Vagina (tissue), 2 donors: Measurements from ENCODE around the gene BUB3. TPM values are rescaled to one million over a fixed set of nuclear protein-coding genes. Genes with fewer than 3 reads are reported as not detected.

Source experiments
- DNase-seq, 2 donors: peaks; one replicate each; pipeline ENCODE4 v3.0.0-alpha.2; 2017; ENCODE audit errors: extremely low spot score in 2 of 2
- H3K27ac ChIP-seq: fragments of 200-600 bp; sonication (generic); one replicate; pipeline ENCODE4 v1.5.1; 2019
- H3K27me3 ChIP-seq: fragments of 200-600 bp; sonication (generic); one replicate; pipeline ENCODE4 v1.5.1; 2019
- H3K36me3 ChIP-seq, 2 donors: fragments of 200-600 bp; sonication (generic); one replicate each; pipeline ENCODE4 v1.5.1; 2017 to 2019
- H3K4me1 ChIP-seq: fragments of 200-600 bp; sonication (generic); one replicate; pipeline ENCODE4 v1.5.1; 2019
- H3K4me3 ChIP-seq, 2 donors: fragments of 200-600 bp; sonication (generic); 1 replicate in 1 of 2; 2 replicates in 1 of 2; pipeline ENCODE4 v1.5.1; 2016 to 2019
- H3K9me3 ChIP-seq: fragments of 200-600 bp; sonication (generic); one replicate; pipeline ENCODE4 v1.5.1; 2019
- CTCF ChIP-seq, 3 experiments: fragments of 450-650 bp in 2 of 3; fragments of 200-600 bp in 1 of 3; sonication (generic) in 1 of 3; IDR thresholded peaks; one replicate each; pipeline ENCODE4 v1.5.1; 2017 to 2019; ENCODE audit warnings: antibody characterized with exemption in 3 of 3, mild to moderate bottlenecking in 2 of 3, moderate library complexity in 2 of 3
- POLR2A ChIP-seq, 2 donors: fragments of 450-650 bp; IDR thresholded peaks; one replicate each; pipeline ENCODE4 v1.6.1; 2017; ENCODE audit warnings: antibody characterized with exemption in 2 of 2, mild to moderate bottlenecking in 2 of 2, moderate library complexity in 2 of 2
- POLR2AphosphoS5 ChIP-seq, 2 donors: sonication (generic); formaldehyde crosslinking; IDR thresholded peaks; one replicate each; pipeline ENCODE4 v1.9.0; 2017; ENCODE audit warnings: antibody characterized with exemption in 2 of 2, mild to moderate bottlenecking in 2 of 2, low read depth in 1 of 2; ENCODE audit not compliant: insufficient read depth in 1 of 2
- intact Hi-C: fragments of 100-400 bp; cut with DNase I; formaldehyde crosslinking; loops from one replicate; pipeline ENCODE4 v1.15.1; 2023
- total RNA-seq: library from RNA; depleted of rRNA; stranded (reverse); fragments of >200 nt; gene quantifications from one replicate; pipeline ENCODE4 v1.2.3, GENCODE V29; 2016

BUB3 gene
- total RNA-seq, 1 donor from 2014 or later: 128 TPM

GRCh38 chr10:123200531-123200930 is 46.3 kb downstream of the BUB3 start:
- no peak overlapping the region for H3K4me3 ChIP-seq
- H3K9me3 ChIP-seq: no peaks in the 10 kb centered on the region
- no peaks in the 10 kb centered on the region for H3K27me3 ChIP-seq
- H3K27ac ChIP-seq: no peak overlapping the region
- no peaks in the 10 kb centered on the region for H3K4me1 ChIP-seq
- no peaks in the 10 kb centered on the region for H3K36me3 ChIP-seq
- TF ChIP-seq POLR2A (IDR thresholded peaks at IDR 0.05): no peak
- TF ChIP-seq POLR2AphosphoS5 (IDR thresholded peaks at IDR 0.05; ENCODE audit: insufficient read depth in 1 of 2, low read depth in 1 of 2): no peak
- no peak for TF ChIP-seq CTCF (IDR thresholded peaks at IDR 0.05)
- no peak for DNase-seq
- intact Hi-C loops: no loop called here

- no peaks in the 10 kb centered on the region for H3K36me3 ChIP-seq
- H3K4me3 ChIP-seq: no peak overlapping the region
- intact Hi-C loops: no loop called here
- no peak for TF ChIP-seq CTCF (IDR thresholded peaks at IDR 0.05)
- H3K27me3 ChIP-seq: no peaks in the 10 kb centered on the region
- no peaks in the 10 kb centered on the region for H3K4me1 ChIP-seq
- no peaks in the 10 kb centered on the region for H3K9me3 ChIP-seq
- H3K27ac ChIP-seq: no peak overlapping the region
- no peak for DNase-seq
Measured at GRCh38 chr10:123202506-123202905, 48.3 kb downstream of the BUB3 start.

GRCh38 chr10:123203393-123204126 is 49.4 kb downstream of the BUB3 start:
- Histone ChIP-seq H3K4me3 (no peak overlapping the region), H3K27me3 (no peaks in the 10 kb centered on the region), H3K4me1 (no peaks in the 10 kb centered on the region), H3K36me3 (no peaks in the 10 kb centered on the region), H3K9me3 (no peaks in the 10 kb centered on the region), H3K27ac (no peak overlapping the region)
- TF ChIP-seq POLR2AphosphoS5 (IDR thresholded peaks at IDR 0.05; ENCODE audit: insufficient read depth in 1 of 2, low read depth in 1 of 2) (no peak), CTCF (IDR thresholded peaks at IDR 0.05) (no peak), POLR2A (IDR thresholded peaks at IDR 0.05) (no peak)
- intact Hi-C loops: no loop called here
- peak in 1 of 2 donors; percentile 49 for DNase-seq

GRCh38 chr10:123204127-123204461 is 49.9 kb downstream of the BUB3 start:
- no peak overlapping the region for H3K4me3 ChIP-seq
- no peak for DNase-seq
- no peaks in the 10 kb centered on the region for H3K9me3 ChIP-seq
- no peaks in the 10 kb centered on the region for H3K4me1 ChIP-seq
- intact Hi-C loops: no loop called here
- no peak overlapping the region for H3K27ac ChIP-seq
- TF ChIP-seq POLR2A (IDR thresholded peaks at IDR 0.05) (no peak), POLR2AphosphoS5 (IDR thresholded peaks at IDR 0.05; ENCODE audit: insufficient read depth in 1 of 2, low read depth in 1 of 2) (no peak), CTCF (IDR thresholded peaks at IDR 0.05) (no peak)
- no peaks in the 10 kb centered on the region for H3K36me3 ChIP-seq
- no peaks in the 10 kb centered on the region for H3K27me3 ChIP-seq

GRCh38 chr10:123205041-123205440 is 50.8 kb downstream of the BUB3 start:
- DNase-seq: no peak
- Histone ChIP-seq H3K4me3 (no peak overlapping the region), H3K9me3 (no peaks in the 10 kb centered on the region), H3K4me1 (no peaks in the 10 kb centered on the region), H3K27me3 (no peaks in the 10 kb centered on the region), H3K27ac (no peak overlapping the region), H3K36me3 (no peaks in the 10 kb centered on the region)
- intact Hi-C loops: no loop called here
- TF ChIP-seq POLR2AphosphoS5 (IDR thresholded peaks at IDR 0.05; ENCODE audit: insufficient read depth in 1 of 2, low read depth in 1 of 2) (no peak), POLR2A (IDR thresholded peaks at IDR 0.05) (no peak), CTCF (IDR thresholded peaks at IDR 0.05) (no peak)
